A673 (cell line): ENCODE results near the gene KCNG2. TPM values are rescaled to one million over a fixed set of nuclear protein-coding genes. Genes with fewer than 3 reads are reported as not detected.

ENCODE experiments used
- BruUV-seq: library from RNA; stranded (reverse); fragments of 400-500 nt; replicated peaks from 2 replicates; lab custom pipeline; 2021; lab: Mats Ljungman, UMichigan
- CTCF ChIA-PET: fragments of 300-600 bp; sonication (Branson Sonifier 250); formaldehyde crosslinking; loops from one replicate; lab custom pipeline; 2022; ENCODE audit warnings: antibody characterized with exemption; lab: Charles Lee
- POLR2A ChIA-PET: fragments of 300-600 bp; sonication (Branson Sonifier 250); formaldehyde crosslinking; loops from one replicate; lab custom pipeline; 2022; ENCODE audit warnings: antibody characterized with exemption; ENCODE audit not compliant: low non-redundant PET; lab: Charles Lee
- DNase-seq: peaks from one replicate; pipeline ENCODE4 v3.0.0-alpha.2; 2015; ENCODE audit warnings: low spot score
- H3K27ac ChIP-seq: fragments of 200-600 bp; sonication (generic); 2 replicates; pipeline ENCODE4 v1.5.1; 2016; ENCODE audit warnings: mixed run types, low read depth, mild to moderate bottlenecking, mixed read lengths, antibody characterized with exemption, low read length; ENCODE audit not compliant: poor library complexity, severe bottlenecking
- H3K27me3 ChIP-seq: fragments of 200-600 bp; sonication (generic); replicated peaks from 2 replicates; pipeline ENCODE4 v1.6.1; 2017; ENCODE audit warnings: mixed run types, low read depth, mild to moderate bottlenecking, mixed read lengths, antibody characterized with exemption, low read length; ENCODE audit not compliant: insufficient read depth, poor library complexity
- H3K36me3 ChIP-seq: fragments of 200-600 bp; sonication (generic); 2 replicates; pipeline ENCODE4 v1.6.1; 2016; ENCODE audit warnings: mixed run types, mild to moderate bottlenecking, mixed read lengths, antibody characterized with exemption, low read length; ENCODE audit not compliant: insufficient read depth, poor library complexity, severe bottlenecking
- H3K4me1 ChIP-seq: fragments of 200-600 bp; sonication (generic); 2 replicates; pipeline ENCODE4 v1.6.1; 2017; ENCODE audit warnings: mixed run types, mild to moderate bottlenecking, mixed read lengths, antibody characterized with exemption, low read length; ENCODE audit not compliant: insufficient read depth, poor library complexity, severe bottlenecking
- H3K4me3 ChIP-seq: fragments of 200-600 bp; sonication (generic); 2 replicates; pipeline ENCODE4 v1.5.1; 2016; ENCODE audit warnings: low read depth, mixed run types, mild to moderate bottlenecking, mixed read lengths, low read length; ENCODE audit not compliant: poor library complexity, severe bottlenecking
- H3K9me3 ChIP-seq: fragments of 200-600 bp; sonication (generic); 2 replicates; pipeline ENCODE4 v1.6.1; 2016; ENCODE audit warnings: mixed run types, low read depth, mild to moderate bottlenecking, mixed read lengths, antibody characterized with exemption, low read length; ENCODE audit not compliant: poor library complexity, severe bottlenecking
- CTCF ChIP-seq: fragments of 300-800, 200-600 bp; sonication (generic); conservative IDR thresholded peaks from 2 replicates; pipeline ENCODE4 v1.5.1; 2017; ENCODE audit warnings: low read depth, mild to moderate bottlenecking, antibody characterized with exemption, low read length, moderate library complexity, mixed read lengths
- EZH2 ChIP-seq: fragments of 200-600 bp; sonication (generic); IDR thresholded peaks from 2 replicates; pipeline ENCODE4 v1.6.1; 2017; ENCODE audit warnings: borderline replicate concordance, low read depth, mild to moderate bottlenecking, mixed read lengths, antibody characterized with exemption, low read length; ENCODE audit not compliant: poor library complexity, severe bottlenecking
- intact Hi-C: fragments of 100-400 bp; cut with micrococcal nuclease; formaldehyde crosslinking; loops from one replicate; pipeline ENCODE4 v1.10.0; 2022; ENCODE audit not compliant: unreplicated experiment
- total RNA-seq: library from RNA; stranded (reverse); gene quantifications from 2 replicates; pipeline ENCODE4 v1.2.3, GENCODE V29; 2021

The KCNG2 gene
- total RNA-seq, 1 experiment from 2014 or later: not detected

GRCh38 chr18:79942786-79943607, 145.3 kb downstream of the KCNG2 start:
- H3K4me3 ChIP-seq: no peak overlapping the region
- H3K36me3 ChIP-seq: peaks cover 28% of the 10 kb centered on the region
- TF ChIP-seq EZH2: no peak
- TF ChIP-seq CTCF: no peak
- intact Hi-C loops: no loop called here
- DNase-seq: no peak
- H3K9me3 ChIP-seq: no peaks in the 10 kb centered on the region
- BruUV-seq: no TSS peak
- H3K27me3 ChIP-seq: no peaks in the 10 kb centered on the region
- ChIA-PET POLR2A (no interaction called here), CTCF (no interaction called here)
- no peak overlapping the region for H3K27ac ChIP-seq
- peaks cover 24% of the 10 kb centered on the region for H3K4me1 ChIP-seq

GRCh38 chr18:79943608-79944125, 145.9 kb downstream of the KCNG2 start:
- ChIA-PET POLR2A (no interaction called here), CTCF (no interaction called here)
- Histone ChIP-seq H3K4me3 (no peak overlapping the region), H3K27me3 (no peaks in the 10 kb centered on the region), H3K9me3 (no peaks in the 10 kb centered on the region), H3K36me3 (peaks cover 32% of the 10 kb centered on the region), H3K4me1 (peaks cover 24% of the 10 kb centered on the region), H3K27ac (peak overlapping the region; percentile 21)
- no peak for DNase-seq
- intact Hi-C loops: no loop called here
- no TSS peak for BruUV-seq
- TF ChIP-seq EZH2 (no peak), CTCF (no peak)

- no TSS peak for BruUV-seq
- DNase-seq: peak; percentile 80
- ChIA-PET CTCF (no interaction called here), POLR2A (no interaction called here)
- Histone ChIP-seq H3K27ac (peak overlapping the region; percentile 21), H3K27me3 (no peaks in the 10 kb centered on the region), H3K36me3 (peaks cover 34% of the 10 kb centered on the region), H3K9me3 (no peaks in the 10 kb centered on the region), H3K4me3 (no peak overlapping the region), H3K4me1 (peaks cover 28% of the 10 kb centered on the region)
- TF ChIP-seq CTCF (no peak), EZH2 (no peak)
- intact Hi-C loops: no loop called here
These were observed 146.5 kb downstream of the KCNG2 start for GRCh38 chr18:79944126-79944731.
